HT-29 (cell line): Measurements from ENCODE around the gene ESPL1. TPM values are rescaled to one million over a fixed set of nuclear protein-coding genes. Genes with fewer than 3 reads are reported as not detected.
"Not testable (repeated sequence)": the region's sequence is repeated elsewhere in the genome, so short reads cannot be mapped to it uniquely, and the experiment has no call there.

Source experiments
- DNase-seq: peaks from one replicate; pipeline ENCODE4 v3.0.0-alpha.2; 2015; ENCODE audit warnings: low spot score
- total RNA-seq: library from RNA; depleted of rRNA; stranded (reverse); fragments of >200 nt; shearing (Covaris generic); gene quantifications from 2 replicates; pipeline ENCODE4 v1.2.3, GENCODE V29; 2014

ESPL1 gene
- total RNA-seq, 1 experiment from 2014 or later = 31.0 TPM

DNA sequence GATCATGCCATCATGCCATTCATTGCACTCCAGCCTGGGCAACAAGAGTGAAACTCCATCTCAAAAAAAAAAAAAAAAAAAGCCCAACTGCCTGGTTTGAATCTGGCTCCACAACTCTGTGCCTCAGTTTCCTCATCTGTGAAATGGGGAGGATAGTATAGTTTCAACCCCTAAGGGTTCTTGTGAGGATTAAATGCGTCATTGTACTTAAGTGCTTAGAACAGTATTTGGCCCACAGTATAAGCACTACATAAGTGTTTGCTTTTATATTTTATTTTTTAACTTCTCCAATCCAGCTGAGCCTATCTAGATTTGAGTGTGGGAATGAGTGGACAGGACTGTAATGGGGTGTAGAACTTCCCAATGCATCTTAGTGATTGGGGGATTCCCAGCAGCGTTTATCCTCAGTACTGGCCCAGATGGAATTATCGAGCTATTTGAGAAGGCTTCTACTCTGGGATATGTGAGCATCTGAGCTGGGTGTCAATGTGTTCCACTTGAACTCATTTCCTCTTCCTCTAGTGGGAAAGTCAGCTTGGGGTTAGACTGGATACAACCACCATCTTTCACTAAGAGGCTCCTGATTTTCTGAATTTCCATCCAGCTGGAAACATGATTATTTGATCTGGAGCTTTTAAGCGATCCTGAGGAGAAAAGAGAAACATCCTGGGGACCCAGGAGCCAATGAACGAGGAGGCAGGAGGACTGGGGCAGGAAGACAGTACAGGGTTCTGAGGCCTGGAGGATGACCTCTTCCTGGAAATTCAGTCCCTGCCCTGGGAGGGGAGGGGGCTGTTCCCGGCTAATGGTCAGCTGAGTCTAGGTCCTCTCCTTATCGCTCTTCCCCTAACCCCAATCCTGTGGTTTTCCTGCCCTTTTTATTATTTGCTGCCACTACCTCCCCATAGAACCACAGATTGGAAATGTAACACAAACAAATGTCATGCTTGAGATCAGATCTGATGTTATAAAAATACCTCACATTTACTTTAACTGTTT lies 9.3 kb upstream of the ESPL1 start:
- DNase-seq = no peak

DNA sequence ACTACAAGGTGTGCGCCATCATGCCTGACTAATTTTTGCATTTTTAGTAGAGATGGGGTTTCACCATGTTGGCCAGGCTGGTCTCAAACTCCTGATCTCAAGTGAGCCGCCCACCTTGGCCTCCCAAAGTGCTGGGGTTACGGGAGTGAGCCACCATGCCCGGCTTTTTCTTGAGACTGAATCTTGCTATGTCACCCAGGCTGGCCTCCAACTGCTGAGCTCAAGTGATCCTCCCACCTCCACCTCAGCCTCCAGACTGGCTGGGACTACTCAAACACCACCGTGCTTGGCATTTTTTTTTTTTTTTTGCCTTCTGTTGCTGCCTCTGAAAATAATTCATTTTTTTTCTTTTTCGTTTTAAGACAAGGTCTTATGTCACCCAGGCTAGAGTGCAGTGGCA lies 8.2 kb upstream of the ESPL1 start:
- no peak for DNase-seq

DNA sequence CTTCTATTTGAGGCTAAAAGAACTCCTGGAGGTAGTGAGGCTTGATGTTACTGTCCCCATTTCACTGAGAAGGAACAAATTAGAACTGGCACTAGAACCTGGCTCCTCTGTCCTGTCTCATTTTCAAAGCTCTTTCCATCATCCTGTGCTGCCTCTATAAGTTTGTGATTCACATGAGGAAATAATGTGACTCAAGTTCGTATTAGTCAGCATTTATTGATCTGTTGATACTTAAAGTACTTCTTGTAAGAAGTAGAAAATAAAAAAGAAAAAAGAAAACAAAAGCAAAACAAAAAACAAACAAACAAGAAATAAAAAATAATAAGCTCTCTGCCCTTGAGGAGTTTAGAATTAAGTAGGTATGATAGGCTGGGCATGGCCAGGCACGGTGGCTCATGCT lies 2.3 kb upstream of the ESPL1 start:
- DNase-seq = no peak

DNA sequence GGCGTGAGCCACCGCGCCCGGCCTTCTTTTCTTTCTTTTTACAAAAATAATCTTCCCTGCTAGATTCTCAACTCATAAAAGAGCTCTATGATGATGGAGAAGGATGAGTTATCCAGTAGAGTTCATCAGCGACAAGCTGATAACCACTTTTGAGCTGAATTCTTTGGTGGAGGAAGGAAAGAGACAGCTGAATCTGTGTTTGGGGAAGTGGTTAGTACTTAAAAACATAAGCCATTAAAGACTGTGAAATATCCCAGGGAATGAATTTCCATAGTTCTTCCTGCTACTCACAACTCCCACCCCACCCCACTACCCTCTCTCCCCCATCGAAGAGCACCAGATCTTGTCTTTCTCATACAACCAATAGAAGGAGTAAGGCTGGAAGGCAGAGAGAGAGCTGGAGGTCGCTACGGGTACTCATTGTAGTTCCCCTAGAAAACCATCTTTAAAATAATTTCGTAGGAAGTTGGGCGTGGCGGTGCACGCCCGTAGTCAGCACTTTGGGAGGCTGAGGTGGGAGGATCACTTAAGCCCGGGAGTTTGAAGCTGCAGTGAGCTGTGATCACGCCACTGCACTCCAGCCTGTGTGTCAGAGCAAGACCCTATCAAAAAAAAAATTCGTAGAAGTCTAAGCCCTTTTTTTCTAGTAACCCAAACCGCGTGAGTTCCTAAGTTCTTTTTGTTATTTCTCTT lies 647 bp upstream of the ESPL1 start:
- DNase-seq = no peak

DNA sequence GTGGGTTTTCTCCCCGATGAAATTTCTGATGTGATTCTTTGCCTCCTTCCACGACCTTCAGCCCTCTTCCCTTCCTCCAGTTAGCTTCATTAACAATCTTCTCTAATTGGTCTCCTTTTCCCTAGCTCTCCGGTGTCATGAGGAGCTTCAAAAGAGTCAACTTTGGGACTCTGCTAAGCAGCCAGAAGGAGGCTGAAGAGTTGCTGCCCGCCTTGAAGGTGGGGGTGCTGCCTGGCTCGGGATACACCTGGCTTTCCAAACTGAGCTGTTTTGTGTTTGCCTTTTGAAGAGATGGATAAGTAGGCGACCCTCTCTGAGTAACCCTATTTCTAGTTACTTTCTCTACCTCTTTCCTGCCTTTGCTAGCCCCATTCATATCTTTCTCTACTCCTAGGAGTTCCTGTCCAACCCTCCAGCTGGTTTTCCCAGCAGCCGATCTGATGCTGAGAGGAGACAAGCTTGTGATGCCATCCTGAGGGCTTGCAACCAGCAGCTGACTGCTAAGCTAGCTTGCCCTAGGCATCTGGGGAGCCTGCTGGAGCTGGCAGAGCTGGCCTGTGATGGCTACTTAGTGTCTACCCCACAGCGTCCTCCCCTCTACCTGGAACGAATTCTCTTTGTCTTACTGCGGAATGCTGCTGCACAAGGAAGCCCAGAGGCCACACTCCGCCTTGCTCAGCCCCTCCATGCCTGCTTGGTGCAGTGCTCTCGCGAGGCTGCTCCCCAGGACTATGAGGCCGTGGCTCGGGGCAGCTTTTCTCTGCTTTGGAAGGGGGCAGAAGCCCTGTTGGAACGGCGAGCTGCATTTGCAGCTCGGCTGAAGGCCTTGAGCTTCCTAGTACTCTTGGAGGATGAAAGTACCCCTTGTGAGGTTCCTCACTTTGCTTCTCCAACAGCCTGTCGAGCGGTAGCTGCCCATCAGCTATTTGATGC lies 797 bp downstream of the ESPL1 start:
- peak; percentile 40 for DNase-seq

DNA sequence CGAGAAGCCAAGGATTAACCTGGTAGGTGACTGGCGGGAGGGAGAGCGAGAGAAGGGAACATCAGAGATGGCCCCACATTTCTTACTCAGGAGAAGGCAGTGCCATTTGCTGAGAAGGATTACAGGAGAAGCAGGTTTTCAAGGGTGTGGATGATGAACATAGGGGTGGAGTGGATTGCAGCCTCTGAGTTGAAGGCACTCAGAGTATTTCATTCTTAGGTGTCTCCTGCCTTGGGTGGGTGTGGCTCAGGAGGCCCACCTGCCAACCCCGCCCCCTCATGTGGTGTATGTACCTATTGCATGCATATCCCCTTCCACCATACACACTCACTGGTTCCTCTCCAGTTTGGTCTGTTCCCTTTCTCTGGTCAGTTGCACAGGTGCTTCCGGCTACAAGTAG lies 6.3 kb downstream of the ESPL1 start:
- DNase-seq = no peak

DNA sequence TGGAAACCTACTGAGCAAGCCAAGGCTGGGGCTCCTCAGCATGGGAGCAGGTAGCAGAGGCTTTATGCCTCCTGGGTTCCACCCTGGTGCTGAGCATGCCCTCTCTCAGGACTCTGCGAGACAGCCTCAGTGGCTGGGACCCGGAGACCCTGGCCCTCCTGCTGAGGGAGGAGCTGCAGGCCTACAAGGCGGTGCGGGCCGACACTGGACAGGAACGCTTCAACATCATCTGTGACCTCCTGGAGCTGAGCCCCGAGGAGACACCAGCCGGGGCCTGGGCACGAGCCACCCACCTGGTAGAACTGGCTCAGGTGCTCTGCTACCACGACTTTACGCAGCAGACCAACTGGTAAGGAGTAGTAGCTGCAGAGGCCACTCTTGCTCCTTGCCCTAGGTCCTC lies 8.4 kb downstream of the ESPL1 start:
- no peak for DNase-seq

DNA sequence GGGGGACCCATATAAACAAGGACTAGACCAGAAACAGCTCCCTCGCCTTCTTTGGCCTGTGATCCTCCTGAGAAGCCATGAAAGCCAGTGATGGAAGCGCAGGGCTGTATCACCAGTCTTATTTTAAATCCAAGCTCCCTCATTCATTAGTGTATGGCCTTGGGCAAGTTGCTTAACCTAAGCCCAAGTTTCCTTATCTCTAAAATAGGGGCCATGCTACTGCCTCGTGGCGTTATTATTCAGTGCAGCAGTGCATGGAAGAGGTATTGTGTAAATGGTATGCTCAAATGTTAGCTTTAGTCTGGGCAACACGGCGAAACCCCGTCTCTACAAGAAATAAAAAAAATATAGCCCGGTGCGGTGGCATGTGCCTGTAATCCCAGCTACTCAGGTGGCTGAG lies 9.9 kb downstream of the ESPL1 start:
- no peak for DNase-seq

DNA sequence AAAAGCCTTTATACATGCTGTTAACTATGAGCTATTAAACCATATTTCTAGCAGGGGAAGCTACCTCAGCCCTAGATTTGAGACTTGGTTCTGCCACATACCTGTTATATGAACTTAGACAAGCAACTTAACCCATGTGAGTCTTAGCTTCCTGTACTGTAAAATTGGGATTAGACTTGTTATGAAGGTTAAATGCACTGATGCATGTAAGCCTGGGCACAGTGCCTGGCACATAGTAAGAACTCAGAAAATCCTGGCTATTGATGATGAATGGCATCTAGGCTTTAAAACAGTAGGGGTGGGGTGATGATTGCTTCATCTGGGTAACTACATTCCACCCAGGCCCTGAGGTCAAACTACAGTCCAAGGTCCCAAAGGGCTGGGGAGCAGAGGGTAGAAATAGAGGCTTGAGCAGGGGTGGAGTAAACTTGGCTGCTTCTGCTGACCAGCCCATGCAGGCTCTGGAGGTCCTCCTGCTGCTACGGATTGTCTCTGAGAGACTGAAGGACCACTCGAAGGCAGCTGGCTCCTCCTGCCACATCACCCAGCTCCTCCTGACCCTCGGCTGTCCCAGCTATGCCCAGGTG lies 11.3 kb downstream of the ESPL1 start:
- no peak for DNase-seq

DNA sequence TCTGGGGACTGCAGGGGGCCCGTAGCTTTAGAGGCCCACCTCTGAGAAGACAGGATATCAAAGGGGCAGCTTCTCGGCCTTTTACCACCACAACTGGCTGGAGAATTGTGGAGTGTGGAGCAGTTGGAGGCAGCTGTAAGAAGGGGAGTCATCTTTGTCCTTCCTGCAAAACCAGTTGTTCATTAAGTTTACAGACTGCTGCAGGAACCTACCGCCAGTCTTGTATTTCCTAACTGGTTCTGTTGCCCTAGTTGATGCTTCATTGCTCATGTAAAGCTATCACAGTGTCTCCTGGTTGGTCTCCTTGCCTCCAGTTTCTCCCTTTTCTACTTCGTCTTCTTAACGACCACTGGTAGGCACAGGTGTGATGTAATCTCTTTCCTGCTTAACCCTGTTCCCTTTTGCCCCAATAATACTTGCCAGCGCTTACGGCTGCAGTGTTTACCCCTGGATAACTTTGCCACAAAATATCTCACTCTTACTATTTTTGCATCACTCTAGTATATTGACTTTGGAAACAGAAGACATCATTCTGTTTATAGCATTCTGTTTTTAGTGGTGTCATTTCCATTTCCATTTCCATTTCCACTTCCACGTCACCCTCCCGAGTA lies 11.9 kb downstream of the ESPL1 start:
- no peak for DNase-seq

DNA sequence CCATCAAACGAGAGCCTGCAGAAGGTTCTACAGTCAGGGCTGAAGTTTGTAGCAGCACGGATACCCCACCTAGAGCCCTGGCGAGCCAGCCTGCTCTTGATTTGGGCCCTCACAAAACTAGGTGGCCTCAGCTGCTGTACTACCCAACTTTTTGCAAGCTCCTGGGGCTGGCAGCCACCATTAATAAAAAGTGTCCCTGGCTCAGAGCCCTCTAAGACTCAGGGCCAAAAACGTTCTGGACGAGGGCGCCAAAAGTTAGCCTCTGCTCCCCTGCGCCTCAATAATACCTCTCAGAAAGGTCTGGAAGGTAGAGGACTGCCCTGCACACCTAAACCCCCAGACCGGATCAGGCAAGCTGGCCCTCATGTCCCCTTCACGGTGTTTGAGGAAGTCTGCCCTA lies 18.3 kb downstream of the ESPL1 start:
- no peak for DNase-seq

DNA sequence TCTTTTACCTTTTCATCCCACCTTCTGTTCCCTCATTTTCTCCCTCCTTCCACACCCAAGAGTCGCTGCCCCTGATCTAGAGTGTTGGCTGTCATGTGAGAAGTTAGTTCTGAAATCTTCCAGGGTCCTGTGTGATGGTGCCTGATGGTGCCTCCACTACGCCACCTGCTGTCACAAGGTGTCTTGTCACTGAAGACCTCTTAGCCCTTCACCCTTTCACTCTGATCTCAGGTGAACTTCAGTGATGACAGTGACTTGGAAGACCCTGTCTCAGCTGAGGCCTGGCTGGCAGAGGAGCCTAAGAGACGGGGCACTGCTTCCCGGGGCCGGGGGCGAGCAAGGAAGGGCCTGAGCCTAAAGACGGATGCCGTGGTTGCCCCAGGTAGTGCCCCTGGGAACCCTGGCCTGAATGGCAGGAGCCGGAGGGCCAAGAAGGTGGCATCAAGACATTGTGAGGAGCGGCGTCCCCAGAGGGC lies 19.7 kb downstream of the ESPL1 start:
- DNase-seq = peak; percentile 76

DNA sequence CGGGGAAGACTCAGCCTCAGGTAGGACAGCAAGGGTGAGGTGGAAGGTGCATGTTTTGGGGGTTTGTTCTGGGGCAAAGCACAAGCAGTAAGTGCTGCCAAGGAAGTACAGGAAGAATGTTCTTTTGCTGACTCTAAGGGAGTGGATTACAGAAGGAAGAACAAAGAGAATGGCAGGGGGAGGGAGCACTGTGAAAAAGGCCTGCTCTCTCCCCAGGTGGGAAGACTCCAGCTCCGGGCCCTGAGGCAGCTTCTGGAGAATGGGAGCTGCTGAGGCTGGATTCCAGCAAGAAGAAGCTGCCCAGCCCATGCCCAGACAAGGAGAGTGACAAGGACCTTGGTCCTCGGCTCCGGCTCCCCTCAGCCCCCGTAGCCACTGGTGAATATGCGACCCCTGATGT lies 20.2 kb downstream of the ESPL1 start:
- no peak for DNase-seq

DNA sequence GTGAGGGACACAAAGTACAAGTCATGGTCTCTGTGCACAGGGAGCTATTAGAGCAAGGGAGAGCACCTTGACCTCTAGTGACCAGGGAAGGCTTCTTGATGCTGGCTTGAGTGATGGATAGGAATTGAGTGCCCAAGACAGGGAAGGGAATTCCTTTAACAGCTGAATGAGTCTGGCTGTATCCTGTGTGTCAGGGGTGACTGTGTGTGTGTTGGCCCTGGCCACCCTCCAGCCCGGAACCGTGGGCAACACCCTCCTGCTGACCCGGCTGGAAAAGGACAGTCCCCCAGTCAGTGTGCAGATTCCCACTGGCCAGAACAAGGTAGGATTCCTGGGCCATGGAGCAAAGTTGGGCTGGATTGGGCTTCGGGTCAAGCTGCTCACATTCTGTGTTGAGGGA lies 21.8 kb downstream of the ESPL1 start:
- no peak for DNase-seq

DNA sequence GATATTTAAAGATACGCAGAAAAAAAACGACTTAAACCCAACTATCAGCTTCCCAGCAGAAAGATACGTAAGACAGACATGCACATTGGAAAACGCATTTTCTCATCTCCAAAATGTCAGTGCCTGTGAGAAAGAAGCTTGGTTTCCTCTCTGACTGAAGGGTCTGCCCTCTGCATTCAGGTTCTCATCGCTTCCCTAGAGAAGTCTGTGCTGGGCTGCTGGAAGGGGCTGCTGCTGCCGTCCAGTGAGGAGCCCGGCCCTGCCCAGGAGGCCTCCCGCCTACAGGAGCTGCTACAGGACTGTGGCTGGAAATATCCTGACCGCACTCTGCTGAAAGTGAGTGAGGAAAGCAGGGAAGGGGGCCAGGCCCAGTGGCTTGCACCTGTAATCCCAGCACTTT lies 22.6 kb downstream of the ESPL1 start:
- no peak for DNase-seq

DNA sequence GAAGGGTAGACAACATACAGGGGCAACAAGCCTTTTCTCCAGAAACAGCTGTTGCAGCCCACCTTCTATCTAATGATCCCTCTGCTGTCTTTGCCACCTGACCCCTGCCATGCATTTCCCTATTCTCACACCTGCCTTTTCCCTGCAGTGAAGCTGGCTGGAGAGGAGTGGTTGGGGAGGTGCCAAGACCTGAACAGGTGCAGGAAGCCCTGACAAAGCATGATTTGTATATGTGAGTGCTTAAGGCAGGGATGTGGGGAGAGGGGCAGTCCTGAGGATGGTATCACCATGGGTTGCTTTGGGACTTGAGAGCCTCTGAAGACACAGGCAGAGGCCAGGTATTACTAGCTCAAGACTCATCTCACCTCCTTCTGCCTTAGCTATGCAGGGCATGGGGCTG lies 24.3 kb downstream of the ESPL1 start:
- no peak for DNase-seq

DNA sequence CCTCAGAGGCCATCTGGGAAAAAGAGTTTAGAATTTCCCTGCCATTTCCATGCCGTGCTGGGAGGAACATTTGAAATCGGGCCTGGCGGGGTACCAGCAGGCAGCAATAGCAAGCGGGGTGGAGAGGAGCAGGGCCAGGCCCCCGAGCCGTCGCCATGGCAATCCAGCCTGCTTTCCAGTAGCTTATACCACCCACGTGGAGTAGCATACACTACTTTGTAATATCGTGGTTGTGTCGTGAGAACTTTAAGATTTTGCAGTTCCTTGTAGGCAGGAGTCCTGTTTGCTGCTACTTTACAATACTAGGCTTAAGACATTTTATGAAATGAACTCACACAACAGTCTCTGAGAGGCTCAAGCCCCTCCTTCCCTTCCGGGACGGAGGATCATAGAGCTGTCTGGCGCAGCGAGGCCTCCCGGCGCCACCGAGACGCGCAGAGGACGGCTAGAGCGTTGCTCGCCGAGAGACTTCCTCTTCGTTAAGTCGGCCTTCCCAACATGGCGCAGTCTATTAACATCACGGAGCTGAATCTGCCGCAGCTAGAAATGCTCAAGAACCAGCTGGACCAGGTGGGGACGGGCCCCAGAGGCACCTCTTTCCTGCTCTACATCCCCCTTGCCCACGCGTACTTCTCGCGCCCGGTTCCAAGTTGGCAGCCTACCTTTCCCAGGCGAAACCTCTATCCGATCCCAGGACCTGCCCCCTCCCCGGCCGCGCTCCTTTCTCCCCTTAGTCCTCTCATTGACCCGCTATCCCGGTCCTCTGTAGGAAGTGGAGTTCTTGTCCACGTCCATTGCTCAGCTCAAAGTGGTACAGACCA lies 27.2 kb downstream of the ESPL1 start, which contains the start of gene PFDN5:
Gene PFDN5 (plus strand): TSS at position 473 of the 821 bp plus-strand sequence. CDS start 26 bp downstream, at position 499.
- DNase-seq = peak; percentile 87

DNA sequence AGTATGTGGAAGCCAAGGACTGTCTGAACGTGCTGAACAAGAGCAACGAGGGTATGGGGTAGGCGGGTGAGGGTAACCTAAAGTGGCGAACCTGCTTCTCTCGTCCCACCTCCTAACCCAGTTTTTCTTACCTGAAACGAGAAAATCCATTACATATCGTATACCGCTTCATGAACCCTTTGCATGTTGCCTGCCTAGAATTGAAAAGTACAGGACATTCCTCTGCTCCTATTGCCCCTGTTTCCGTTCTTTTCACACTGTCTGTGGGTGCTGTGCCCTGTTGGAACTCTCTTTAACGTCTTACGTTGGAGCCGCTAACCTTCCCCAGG lies 27.8 kb downstream of the ESPL1 start:
- no peak for DNase-seq

DNA sequence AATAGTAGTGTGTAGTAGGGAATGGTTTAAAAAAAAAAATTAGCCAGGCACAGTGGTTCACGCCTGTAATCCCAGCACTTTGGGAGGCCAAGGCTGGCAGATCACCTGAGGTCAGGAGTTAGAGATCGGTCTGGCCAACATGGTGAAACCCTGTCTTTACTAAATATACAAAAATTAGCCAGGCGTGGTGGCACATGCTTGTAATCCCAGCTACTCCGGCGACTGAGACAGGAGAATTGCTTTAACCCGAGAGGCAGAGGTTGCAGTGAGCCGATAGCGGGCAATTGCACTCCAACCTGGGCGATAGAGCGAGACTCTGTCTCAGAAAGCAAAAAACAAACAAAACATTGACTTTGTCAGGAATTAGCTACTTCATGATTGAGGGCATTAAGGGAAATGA lies 29.0 kb downstream of the ESPL1 start:
- not testable (repeated sequence) for DNase-seq

DNA sequence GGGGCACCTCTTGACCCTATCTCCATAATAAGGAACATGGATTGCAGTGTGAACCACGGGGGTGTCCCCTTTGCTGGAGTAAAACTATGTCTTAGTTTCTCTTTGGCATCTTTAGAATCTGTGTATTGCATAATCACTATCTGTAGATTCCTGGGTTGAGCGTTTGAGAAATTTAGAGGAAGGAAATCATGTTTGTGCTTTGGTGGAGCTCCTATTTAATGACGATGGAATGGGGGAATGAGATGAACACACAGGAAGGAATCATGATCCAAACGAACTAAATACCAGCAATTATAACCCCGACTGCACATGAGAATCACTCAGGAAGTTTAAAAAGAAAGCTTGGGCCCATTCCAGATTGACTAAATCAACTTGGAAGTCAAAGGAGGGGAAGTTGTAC lies 30.1 kb downstream of the ESPL1 start:
- DNase-seq = no peak
